ENCODE data around the gene RRAS. TPM values are rescaled to one million over a fixed set of nuclear protein-coding genes. Genes with fewer than 3 reads are reported as not detected.

The RRAS gene
- total and polyA plus RNA-seq, 4 donors, result 4.1 to 18.5 (median 11.1) TPM

DNA sequence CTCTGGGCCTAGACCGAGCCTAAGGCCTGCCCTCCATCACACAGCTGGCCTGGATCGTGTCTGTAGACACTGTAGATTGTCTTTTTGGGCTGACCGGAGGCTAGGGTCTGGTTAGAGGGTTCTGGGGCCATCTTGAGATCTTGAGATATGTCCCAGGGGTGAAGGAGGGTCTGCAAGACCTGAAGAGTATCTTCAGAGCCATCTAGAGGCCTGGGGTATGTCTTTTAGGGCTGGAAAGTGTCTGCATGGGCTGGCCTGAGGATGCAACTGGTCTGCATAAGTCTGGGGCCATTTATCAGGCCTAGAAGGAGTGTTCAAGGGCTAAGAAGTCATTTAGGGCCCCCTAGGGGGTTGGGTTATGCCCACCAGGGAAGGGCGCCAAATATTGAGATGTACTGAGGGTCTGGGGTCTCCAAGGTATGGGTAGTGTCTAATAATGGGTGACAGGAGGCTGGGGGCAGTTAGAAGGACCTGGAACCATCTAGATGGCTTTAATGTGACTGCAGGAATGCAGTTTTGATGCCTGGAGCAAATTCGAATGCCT, 2.6 kb upstream of the RRAS start:
- TF ChIP-seq REST (IDR thresholded peaks at IDR 0.05), result no peak
- Histone ChIP-seq H3K36me3 (ENCODE audit: control insufficient read depth in 4 of 4, insufficient read depth in 3 of 4, low read depth in 1 of 4, low read length in 3 of 4) (peaks cover 2 to 9% (median 7%) of the 10 kb centered on the region in 4 donors), H3K27me3 (ENCODE audit: control insufficient read depth in 4 of 4, insufficient read depth in 4 of 4, low read length in 3 of 4) (no peaks in the 10 kb centered on the region), H3K9ac (ENCODE audit: low read depth in 1 of 2, low read length in 2 of 2) (peak overlapping the region; percentile 73 to 98), H3K27ac (ENCODE audit: low read depth in 1 of 2, low read length in 2 of 2) (peak overlapping the region; percentile 70 to 84), H3K4me1 (ENCODE audit: control insufficient read depth in 4 of 4, insufficient read depth in 4 of 4, low read length in 3 of 4) (peaks cover 0 to 32% (median 17%) of the 10 kb centered on the region in 4 donors), H3K4me3 (ENCODE audit: low read depth in 1 of 3, low read length in 3 of 3) (peak overlapping the region; percentile 76 to 99 (median 81)), H3K9me3 (ENCODE audit: control insufficient read depth in 4 of 4, low read length in 3 of 4) (no peaks in the 10 kb centered on the region)
- no peak for DNase-seq (ENCODE audit: low spot score)
- WGBS, result 10% methylated on average over 5 of the region's 5 CpGs

DNA sequence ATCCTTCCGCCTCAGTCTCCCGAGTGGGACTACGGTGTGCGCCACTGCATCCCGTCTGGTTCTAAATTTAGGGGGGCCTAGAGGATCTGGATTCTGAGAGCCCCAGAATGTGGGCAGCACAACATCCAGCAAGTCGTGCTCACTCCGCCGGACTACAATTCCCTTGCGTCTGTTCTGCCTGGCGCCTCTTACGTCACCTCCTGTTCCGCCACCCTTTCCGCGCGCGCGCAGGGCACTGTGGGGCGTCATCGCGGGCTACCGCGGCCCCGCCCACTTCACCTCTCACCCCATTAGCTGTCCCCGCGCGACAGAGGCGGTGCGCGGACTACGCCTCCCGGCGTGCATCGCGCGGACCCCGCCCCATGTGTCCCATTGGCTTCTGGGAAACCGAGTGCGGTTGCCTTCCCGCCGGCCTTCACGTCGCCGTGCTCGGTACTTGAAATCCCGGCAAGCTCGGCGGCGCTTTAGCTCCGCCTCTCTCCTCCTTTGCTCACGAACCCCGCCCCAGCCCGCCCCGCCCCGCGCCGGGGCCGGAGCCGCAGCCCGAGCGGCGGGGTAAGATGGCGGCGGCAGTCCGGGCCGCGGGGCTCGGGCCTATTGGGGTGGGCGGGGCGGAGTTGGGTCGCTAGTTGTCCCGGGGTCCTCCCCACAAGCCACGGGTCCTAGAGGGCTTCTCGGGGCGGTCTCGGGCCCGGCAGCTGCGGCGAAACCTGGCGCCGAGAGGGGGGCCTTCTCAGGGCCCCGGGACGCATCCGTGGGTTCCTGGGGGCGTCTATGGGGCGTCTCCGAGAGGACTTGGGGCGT, 1.9 kb upstream of the RRAS start, which contains the start of gene SCAF1:
Gene SCAF1, plus strand, starts transcription at position 522 of the 804 bp plus-strand sequence. CDS start 2,818 bp downstream, outside the sequence.
- H3K27me3 ChIP-seq (ENCODE audit: control insufficient read depth in 4 of 4, insufficient read depth in 4 of 4, low read length in 3 of 4), result no peaks in the 10 kb centered on the region
- peak within 1 kb of the TSS; percentile 76 to 99 (median 81) for H3K4me3 ChIP-seq (ENCODE audit: low read depth in 1 of 3, low read length in 3 of 3)
- peak within 1 kb of the TSS; percentile 82 to 98 for H3K9ac ChIP-seq (ENCODE audit: low read depth in 1 of 2, low read length in 2 of 2)
- peak; percentile 98 for DNase-seq (ENCODE audit: low spot score)
- peaks cover 0 to 30% (median 17%) of the 10 kb centered on the region in 4 donors for H3K4me1 ChIP-seq (ENCODE audit: control insufficient read depth in 4 of 4, insufficient read depth in 4 of 4, low read length in 3 of 4)
- TF ChIP-seq, protein P1, sequence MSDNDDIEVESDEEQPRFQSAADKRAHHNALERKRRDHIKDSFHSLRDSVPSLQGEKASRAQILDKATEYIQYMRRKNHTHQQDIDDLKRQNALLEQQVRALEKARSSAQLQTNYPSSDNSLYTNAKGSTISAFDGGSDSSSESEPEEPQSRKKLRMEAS (IDR thresholded peaks at IDR 0.05), result peak; percentile 42
- TF ChIP-seq EGR1 (IDR thresholded peaks at IDR 0.05; ENCODE audit: low read depth in 2 of 2), result no peak
- no peak for TF ChIP-seq HNF4G (IDR thresholded peaks at IDR 0.05)
- TF ChIP-seq YY1 (IDR thresholded peaks at IDR 0.05), result peak; percentile 77
- TF ChIP-seq, protein P2, sequence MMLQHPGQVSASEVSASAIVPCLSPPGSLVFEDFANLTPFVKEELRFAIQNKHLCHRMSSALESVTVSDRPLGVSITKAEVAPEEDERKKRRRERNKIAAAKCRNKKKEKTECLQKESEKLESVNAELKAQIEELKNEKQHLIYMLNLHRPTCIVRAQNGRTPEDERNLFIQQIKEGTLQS (IDR thresholded peaks at IDR 0.05), result peak; percentile 39
- TF ChIP-seq REST (IDR thresholded peaks at IDR 0.05), result peak; percentile 35
- peak; percentile 9 for TF ChIP-seq TAF1 (conservative IDR thresholded peaks at IDR 0.05)
- TF ChIP-seq FOXA1 (IDR thresholded peaks at IDR 0.05), result peak; percentile 72
- TF ChIP-seq, protein P3, sequence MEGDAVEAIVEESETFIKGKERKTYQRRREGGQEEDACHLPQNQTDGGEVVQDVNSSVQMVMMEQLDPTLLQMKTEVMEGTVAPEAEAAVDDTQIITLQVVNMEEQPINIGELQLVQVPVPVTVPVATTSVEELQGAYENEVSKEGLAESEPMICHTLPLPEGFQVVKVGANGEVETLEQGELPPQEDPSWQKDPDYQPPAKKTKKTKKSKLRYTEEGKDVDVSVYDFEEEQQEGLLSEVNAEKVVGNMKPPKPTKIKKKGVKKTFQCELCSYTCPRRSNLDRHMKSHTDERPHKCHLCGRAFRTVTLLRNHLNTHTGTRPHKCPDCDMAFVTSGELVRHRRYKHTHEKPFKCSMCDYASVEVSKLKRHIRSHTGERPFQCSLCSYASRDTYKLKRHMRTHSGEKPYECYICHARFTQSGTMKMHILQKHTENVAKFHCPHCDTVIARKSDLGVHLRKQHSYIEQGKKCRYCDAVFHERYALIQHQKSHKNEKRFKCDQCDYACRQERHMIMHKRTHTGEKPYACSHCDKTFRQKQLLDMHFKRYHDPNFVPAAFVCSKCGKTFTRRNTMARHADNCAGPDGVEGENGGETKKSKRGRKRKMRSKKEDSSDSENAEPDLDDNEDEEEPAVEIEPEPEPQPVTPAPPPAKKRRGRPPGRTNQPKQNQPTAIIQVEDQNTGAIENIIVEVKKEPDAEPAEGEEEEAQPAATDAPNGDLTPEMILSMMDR (IDR thresholded peaks at IDR 0.05; ENCODE audit: low read depth, low read length, missing input control), result no peak
- peak; percentile 56 for TF ChIP-seq NR2F2 (IDR thresholded peaks at IDR 0.05)
- no peak for TF ChIP-seq FOXA2 (IDR thresholded peaks at IDR 0.05)
- TF ChIP-seq SP1 (IDR thresholded peaks at IDR 0.05), result peak; percentile 97
- peak; percentile 64 to 90 for TF ChIP-seq GABPA (IDR thresholded peaks at IDR 0.05 in 1 of 2, conservative IDR thresholded peaks at IDR 0.05 in 1 of 2)
- peak; percentile 77 to 82 for TF ChIP-seq RXRA (IDR thresholded peaks at IDR 0.05)
- peak; percentile 95 for TF ChIP-seq ZBTB33 (IDR thresholded peaks at IDR 0.05)
- no peak for TF ChIP-seq HNF4A (conservative IDR thresholded peaks at IDR 0.05)
- peak in 1 of 2 donors; percentile 25 for TF ChIP-seq RAD21 (IDR thresholded peaks at IDR 0.05)
- peak; percentile 84 to 89 for TF ChIP-seq JUND (IDR thresholded peaks at IDR 0.05)
- H3K36me3 ChIP-seq (ENCODE audit: control insufficient read depth in 4 of 4, insufficient read depth in 3 of 4, low read depth in 1 of 4, low read length in 3 of 4), result peaks cover 2 to 7% (median 6%) of the 10 kb centered on the region in 4 donors
- H3K27ac ChIP-seq (ENCODE audit: low read depth in 1 of 2, low read length in 2 of 2), result peak within 1 kb of the TSS; percentile 93 to 98
- H3K9me3 ChIP-seq (ENCODE audit: control insufficient read depth in 4 of 4, low read length in 3 of 4), result no peaks in the 10 kb centered on the region
- WGBS, result under 1% methylated on average over 87 of the region's 87 CpGs

All from liver (tissue), 9 donors.